ENCODE results near the gene UPK3A. TPM values are rescaled to one million over a fixed set of nuclear protein-coding genes. Genes with fewer than 3 reads are reported as not detected.

Gene UPK3A
- total RNA-seq, 1 donor from 2014 or later, result not detected

- no peaks in the 10 kb centered on the region for H3K9me3 ChIP-seq
- intact Hi-C loops (cut with DNase I), result no loop called here
- H3K27me3 ChIP-seq (ENCODE audit: low read depth), result no peaks in the 10 kb centered on the region
- TF ChIP-seq CTCF (IDR thresholded peaks at IDR 0.05), result no peak
- peaks cover 12% of the 10 kb centered on the region for H3K4me1 ChIP-seq
- ATAC-seq (no peak), DNase-seq (no peak)
- no peak overlapping the region for H3K27ac ChIP-seq
- no peak overlapping the region for H3K4me3 ChIP-seq
- H3K36me3 ChIP-seq, result peaks cover 63% of the 10 kb centered on the region
Observed at GRCh38 chr22:45341498-45341897, 56.7 kb downstream of the UPK3A start.

GRCh38 chr22:45343143-45343542, 58.4 kb downstream of the UPK3A start:
- Histone ChIP-seq H3K36me3 (peaks cover 58% of the 10 kb centered on the region), H3K4me3 (no peak overlapping the region), H3K27me3 (ENCODE audit: low read depth) (no peaks in the 10 kb centered on the region), H3K27ac (no peak overlapping the region), H3K4me1 (no peaks in the 10 kb centered on the region), H3K9me3 (no peaks in the 10 kb centered on the region)
- ATAC-seq, result no peak
- intact Hi-C loops (cut with DNase I), result no loop called here
- TF ChIP-seq CTCF (IDR thresholded peaks at IDR 0.05), result no peak
- no peak for DNase-seq

GRCh38 chr22:45344334-45344733, 59.6 kb downstream of the UPK3A start:
- ATAC-seq (no peak), DNase-seq (no peak)
- Histone ChIP-seq H3K36me3 (peaks cover 48% of the 10 kb centered on the region), H3K27ac (no peak overlapping the region), H3K4me1 (no peaks in the 10 kb centered on the region), H3K4me3 (no peak overlapping the region), H3K27me3 (ENCODE audit: low read depth) (no peaks in the 10 kb centered on the region), H3K9me3 (no peaks in the 10 kb centered on the region)
- no peak for TF ChIP-seq CTCF (IDR thresholded peaks at IDR 0.05)
- intact Hi-C loops (cut with DNase I), result no loop called here

Other genes with a start within 250 kb of the UPK3A start
- gene NUP50, start 121.0 kb upstream of the UPK3A start, total RNA-seq, result 49.5 TPM
- 89.2 TPM for gene KIAA0930, start 44.1 kb upstream of the UPK3A start, total RNA-seq
- 19.8 TPM for gene FAM118A, start 25.0 kb downstream of the UPK3A start, total RNA-seq
- not detected for gene SMC1B, start 128.7 kb downstream of the UPK3A start, total RNA-seq
- 2.6 TPM for gene RIBC2, start 128.7 kb downstream of the UPK3A start, total RNA-seq
- 307 TPM for gene FBLN1, start 217.9 kb downstream of the UPK3A start, total RNA-seq